Caco-2 (cell line): Measurements from ENCODE around the gene CAPN15. TPM values are rescaled to one million over a fixed set of nuclear protein-coding genes. Genes with fewer than 3 reads are reported as not detected.
"Not testable (repeated sequence)": the region's sequence is repeated elsewhere in the genome, so short reads cannot be mapped to it uniquely, and the experiment has no call there.

Source experiments
- BruUV-seq: library from RNA; stranded (reverse); fragments of 400-500 nt; replicated peaks from 2 replicates; lab custom pipeline; 2021; lab: Mats Ljungman, UMichigan
- CTCF ChIA-PET: fragments of 300-600 bp; sonication (Branson Sonifier 250); formaldehyde crosslinking; loops from one replicate; lab custom pipeline; 2022; ENCODE audit warnings: antibody characterized with exemption; lab: Charles Lee
- POLR2A ChIA-PET: fragments of 300-600 bp; sonication (Branson Sonifier 250); formaldehyde crosslinking; loops from one replicate; lab custom pipeline; 2022; ENCODE audit warnings: antibody characterized with exemption; lab: Charles Lee
- DNase-seq, 2 experiments: peaks; one replicate each; pipeline versions ENCODE4 v3.0.0 to v3.0.0-alpha.2; 2020 to 2022
- H3K27me3 ChIP-seq: replicated peaks from 2 replicates; pipeline ENCODE4 v1.6.0; 2011; ENCODE audit warnings: low read length; ENCODE audit not compliant: control insufficient read depth, insufficient read depth
- H3K36me3 ChIP-seq: 2 replicates; pipeline ENCODE4 v1.5.1; 2011; ENCODE audit warnings: low read length; ENCODE audit not compliant: control insufficient read depth, insufficient read depth
- H3K4me1 ChIP-seq: fragments of 250-450 bp; sonication (Bioruptor Pico); 2 replicates; pipeline ENCODE4 v1.5.1; 2020; ENCODE audit warnings: mild to moderate bottlenecking
- H3K4me3 ChIP-seq: 2 replicates; pipeline ENCODE4 v1.5.1; 2011; ENCODE audit warnings: low read depth, mild to moderate bottlenecking, control low read depth, low read length
- H3K9me3 ChIP-seq: fragments of 250-450 bp; sonication (Bioruptor Pico); 2 replicates; pipeline ENCODE4 v1.5.1; 2020; ENCODE audit warnings: mild to moderate bottlenecking, moderate library complexity
- H3K27ac Mint-ChIP-seq: one replicate; pipeline ENCODE4 v1.8.0; 2022; ENCODE audit warnings: mixed read lengths; ENCODE audit not compliant: unreplicated experiment
- H3K27me3 Mint-ChIP-seq: one replicate; pipeline ENCODE4 v1.8.0; 2022; ENCODE audit warnings: mixed read lengths; ENCODE audit not compliant: insufficient read depth, unreplicated experiment
- H3K36me3 Mint-ChIP-seq: one replicate; pipeline ENCODE4 v1.8.0; 2022; ENCODE audit warnings: mild to moderate bottlenecking, mixed read lengths; ENCODE audit not compliant: insufficient read depth, unreplicated experiment
- H3K4me1 Mint-ChIP-seq: one replicate; pipeline ENCODE4 v1.8.0; 2022; ENCODE audit warnings: low read depth, mixed read lengths; ENCODE audit not compliant: unreplicated experiment
- H3K4me3 Mint-ChIP-seq: one replicate; pipeline ENCODE4 v1.8.0; 2022; ENCODE audit warnings: mild to moderate bottlenecking, moderate library complexity, mixed read lengths; ENCODE audit not compliant: unreplicated experiment
- H3K9me3 Mint-ChIP-seq: one replicate; pipeline ENCODE4 v1.8.0; 2022; ENCODE audit warnings: mixed read lengths; ENCODE audit not compliant: unreplicated experiment
- CTCF ChIP-seq, 2 experiments: fragments of 200-600 bp in 1 of 2; IDR thresholded peaks; 1 replicate in 1 of 2; 2 replicates in 1 of 2; pipeline versions ENCODE4 v1.5.1 to v1.8.0; 2011 to 2022; ENCODE audit warnings: antibody characterized with exemption in 1 of 2, control low read depth in 1 of 2, inconsistent platforms in 1 of 2, low read depth in 1 of 2, low read length in 1 of 2, mild to moderate bottlenecking in 1 of 2, moderate library complexity in 1 of 2; ENCODE audit not compliant: insufficient read depth in 1 of 2, severe bottlenecking in 1 of 2, unreplicated experiment in 1 of 2
- intact Hi-C: fragments of 100-400 bp; cut with micrococcal nuclease; formaldehyde crosslinking; loops from one replicate; pipeline ENCODE4 v1.10.0; 2022; ENCODE audit not compliant: unreplicated experiment
- total RNA-seq: library from RNA; stranded (reverse); gene quantifications from 2 replicates; pipeline ENCODE4 v1.2.3, GENCODE V29; 2022

Gene CAPN15
- total RNA-seq, 1 experiment from 2014 or later, result 85.3 TPM

DNA sequence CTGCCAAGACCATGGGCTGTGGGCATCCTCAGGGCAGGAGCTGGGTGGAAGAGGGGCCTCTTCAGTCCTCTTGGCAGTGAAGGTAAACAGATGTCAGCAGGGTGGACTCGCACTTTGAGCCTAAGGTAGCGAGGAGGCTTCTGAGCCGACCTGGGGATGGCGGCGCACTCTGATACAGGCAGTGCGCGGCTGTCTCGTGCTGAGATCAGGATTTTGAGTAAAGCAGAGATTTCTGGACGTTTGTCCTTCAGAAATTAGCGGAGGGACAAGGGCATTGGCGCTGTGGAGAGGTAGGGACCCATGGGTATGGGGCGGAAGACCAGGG, 69.2 kb downstream of the CAPN15 start:
- H3K9me3 ChIP-seq, result no peaks in the 10 kb centered on the region
- no peak for DNase-seq
- ChIA-PET POLR2A (no interaction called here), CTCF (no interaction called here)
- Mint-ChIP-seq H3K4me1 (peaks cover 13% of the 10 kb centered on the region), H3K9me3 (no peaks in the 10 kb centered on the region), H3K27ac (peak overlapping the region; percentile 38), H3K27me3 (no peaks in the 10 kb centered on the region), H3K36me3 (peaks cover 22% of the 10 kb centered on the region), H3K4me3 (no peak overlapping the region)
- H3K4me3 ChIP-seq, result no peak overlapping the region
- H3K27me3 ChIP-seq, result no peaks in the 10 kb centered on the region
- no TSS peak for BruUV-seq
- H3K4me1 ChIP-seq, result peaks cover 27% of the 10 kb centered on the region
- TF ChIP-seq CTCF (IDR thresholded peaks at IDR 0.05; ENCODE audit: insufficient read depth in 1 of 2, low read depth in 1 of 2, low read length in 1 of 2, severe bottlenecking in 1 of 2, unreplicated experiment in 1 of 2), result no peak
- peaks cover 2% of the 10 kb centered on the region for H3K36me3 ChIP-seq
- intact Hi-C loops, result no loop called here

DNA sequence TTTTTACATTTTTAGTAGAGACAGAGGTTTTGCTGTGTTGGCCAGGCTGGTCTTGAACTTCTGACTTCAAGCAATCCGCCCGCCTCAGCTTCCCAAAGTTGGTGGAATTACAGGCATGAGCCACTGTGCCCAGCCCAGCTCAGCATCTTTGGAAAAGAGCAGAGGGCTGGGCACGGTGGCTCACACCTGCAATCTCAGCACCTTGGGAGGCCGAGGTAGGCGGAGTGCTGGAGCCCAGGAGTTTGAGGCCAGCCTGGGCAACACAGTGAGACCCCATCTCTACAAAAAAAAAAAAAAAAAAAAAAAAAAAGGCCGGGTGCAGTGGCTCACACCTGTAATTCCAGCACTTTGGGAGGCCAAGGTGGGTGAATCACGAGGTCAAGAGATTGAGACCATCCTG, 70.1 kb downstream of the CAPN15 start:
- Mint-ChIP-seq H3K36me3 (peaks cover 22% of the 10 kb centered on the region), H3K4me1 (peaks cover 13% of the 10 kb centered on the region)
- peaks cover 18% of the 10 kb centered on the region for H3K4me1 ChIP-seq
- POLR2A ChIA-PET, H3K27me3 ChIP-seq, H3K27ac Mint-ChIP-seq, H3K36me3 ChIP-seq, H3K9me3 ChIP-seq, intact Hi-C loops, BruUV-seq, CTCF ChIA-PET, H3K27me3 Mint-ChIP-seq, H3K4me3 ChIP-seq, H3K4me3 Mint-ChIP-seq, H3K9me3 Mint-ChIP-seq: not testable (repeated sequence)
- DNase-seq, result peak in 1 of 2 experiments; percentile 26

- intact Hi-C loops, result no loop called here
- CTCF ChIA-PET, result no interaction called here
Observed at GRCh38 chr16:598823-599739, 71.6 kb downstream of the CAPN15 start.

More at GRCh38 chr16:598823-599739, 71.6 kb downstream of the CAPN15 start:
- H3K36me3 ChIP-seq, result peaks cover 2% of the 10 kb centered on the region
- Mint-ChIP-seq H3K36me3 (peaks cover 17% of the 10 kb centered on the region), H3K4me1 (no peaks in the 10 kb centered on the region), H3K27me3 (no peaks in the 10 kb centered on the region), H3K9me3 (no peaks in the 10 kb centered on the region), H3K27ac (no peak overlapping the region), H3K4me3 (no peak overlapping the region)
- POLR2A ChIA-PET, result no interaction called here
- no TSS peak for BruUV-seq
- no peak for DNase-seq
- H3K9me3 ChIP-seq, result no peaks in the 10 kb centered on the region
- H3K4me3 ChIP-seq, result no peak overlapping the region
- TF ChIP-seq CTCF (IDR thresholded peaks at IDR 0.05; ENCODE audit: insufficient read depth in 1 of 2, low read depth in 1 of 2, low read length in 1 of 2, severe bottlenecking in 1 of 2, unreplicated experiment in 1 of 2), result no peak
- no peaks in the 10 kb centered on the region for H3K27me3 ChIP-seq
- H3K4me1 ChIP-seq, result peaks cover 3% of the 10 kb centered on the region
